Vagina (tissue), 2 donors: ENCODE measurements around the gene LPIN3.

Experiments used
- CTCF ChIP-seq, 3 experiments: fragments of 450-650 bp in 2 of 3; fragments of 200-600 bp in 1 of 3; sonication (generic) in 1 of 3; IDR thresholded peaks; one replicate each; pipeline ENCODE4 v1.5.1; 2017 to 2019; ENCODE audit warnings: antibody characterized with exemption in 3 of 3, mild to moderate bottlenecking in 2 of 3, moderate library complexity in 2 of 3
- POLR2AphosphoS5 ChIP-seq, 2 donors: sonication (generic); formaldehyde crosslinking; IDR thresholded peaks; one replicate each; pipeline ENCODE4 v1.9.0; 2017; ENCODE audit warnings: antibody characterized with exemption in 2 of 2, mild to moderate bottlenecking in 2 of 2, low read depth in 1 of 2; ENCODE audit not compliant: insufficient read depth in 1 of 2

- no peak for TF ChIP-seq CTCF (IDR thresholded peaks at IDR 0.05)
- no peak for TF ChIP-seq POLR2AphosphoS5 (IDR thresholded peaks at IDR 0.05; ENCODE audit: insufficient read depth in 1 of 2, low read depth in 1 of 2)
Measured at GRCh38 chr20:41392295-41392694, 51.7 kb downstream of the LPIN3 start.
